Left colon (tissue), 2 donors: Measurements from ENCODE around the gene CYB5R3. TPM values are rescaled to one million over a fixed set of nuclear protein-coding genes. Genes with fewer than 3 reads are reported as not detected.
"Not testable (repeated sequence)": the region's sequence is repeated elsewhere in the genome, so short reads cannot be mapped to it uniquely, and the experiment has no call there.

ENCODE experiments used
- ATAC-seq: fragments of 200-7000 bp; cut with Tn5 transposase; one replicate; pipeline ENCODE4 v1.9.1; 2020; ENCODE audit warnings: mild to moderate bottlenecking, moderate library complexity
- DNase-seq, 2 donors: peaks; one replicate each; pipeline ENCODE4 v3.0.0-alpha.2; 2020
- intact Hi-C, 2 donors: fragments of 100-400 bp; cut with DNase I in 1 of 2; cut with micrococcal nuclease in 1 of 2; formaldehyde crosslinking; loops; one replicate each; pipeline versions ENCODE4 v1.11.2 to v1.14.0; 2022; cut with DNase I, micrococcal nuclease
- total RNA-seq, 2 donors: library from RNA; stranded (reverse); fragmentation: NEBNext Ultra II Directional; extraction: Animal tissue kit (Norgen Biotek cat#: 25700); gene quantifications; one replicate each; pipeline ENCODE4 v1.2.1, GENCODE V29; 2021
- donor health status: DM: no; HTN: no; CAD: no.
- donor health status: DM: yes; HTN: yes; CAD: no.

The CYB5R3 gene
- total RNA-seq, 2 donors from 2014 or later: 157 to 192 TPM

DNA sequence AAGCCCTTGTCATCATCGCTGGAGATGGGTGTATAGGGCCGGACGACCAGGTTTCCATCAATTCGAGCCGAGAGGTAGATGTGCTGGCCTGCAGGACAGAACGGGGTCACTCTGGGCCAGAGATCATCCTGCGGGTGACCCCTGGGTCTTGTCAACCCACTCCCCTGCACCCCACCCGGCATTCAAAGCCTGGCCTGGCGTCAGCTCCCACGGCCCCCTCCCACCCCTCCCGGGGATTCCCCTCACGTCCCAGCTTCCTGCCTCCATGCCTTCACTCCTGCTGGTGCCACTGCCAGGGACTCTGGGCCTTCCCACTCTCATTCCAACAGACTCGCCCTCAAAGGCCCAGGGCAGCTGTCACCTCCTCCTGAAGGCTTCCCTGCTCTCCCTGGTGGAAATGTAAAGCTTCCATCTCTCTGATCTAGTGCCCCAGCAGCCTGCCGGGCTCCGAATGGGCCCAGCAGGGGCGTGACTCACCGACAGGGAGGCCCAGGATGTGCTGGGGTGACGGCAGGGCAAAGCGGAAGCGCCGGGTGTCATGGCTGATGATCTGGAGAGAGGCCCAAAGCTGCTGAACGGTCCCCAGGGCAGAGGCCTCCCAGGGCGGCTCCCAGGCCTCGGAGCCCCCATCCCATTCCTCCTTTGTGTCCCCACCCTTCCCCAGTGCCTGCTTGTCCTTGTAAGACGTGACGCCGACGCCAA is 18.1 kb downstream of the CYB5R3 start:
- intact Hi-C loops: no loop called here
- no peak for DNase-seq
- no peak for ATAC-seq

- DNase-seq (no peak), ATAC-seq (no peak)
- intact Hi-C loops: no loop called here
Observed at GRCh38 chr22:42630211-42630610, 19.0 kb downstream of the CYB5R3 start.

GRCh38 chr22:42627981-42628380 is 21.2 kb downstream of the CYB5R3 start:
- DNase-seq: no peak
- ATAC-seq: no peak
- intact Hi-C loops: no loop called here

- intact Hi-C loops: no loop called here
- DNase-seq: no peak
- no peak for ATAC-seq
Observed at GRCh38 chr22:42626951-42627625, 22.1 kb downstream of the CYB5R3 start.

DNA sequence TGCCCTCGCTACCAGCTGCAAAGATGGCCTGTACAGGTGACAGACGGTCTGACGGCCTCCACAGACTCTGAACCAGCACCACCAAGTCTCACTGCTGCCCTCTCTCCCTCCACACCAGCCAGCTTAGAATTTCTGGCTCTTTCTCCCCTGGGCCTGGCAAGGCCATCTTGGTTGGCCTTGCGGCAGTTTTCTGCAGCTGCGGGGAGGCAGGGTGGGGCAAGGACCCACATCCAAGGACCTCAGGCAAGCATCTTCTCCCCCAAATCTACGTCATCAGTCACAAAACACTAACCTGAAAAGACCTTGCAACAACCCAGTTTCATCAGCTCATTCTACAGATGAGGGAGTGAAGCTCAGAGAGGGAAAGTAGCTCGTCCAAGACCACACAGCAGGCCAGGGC is 22.8 kb downstream of the CYB5R3 start:
- no peak for ATAC-seq
- DNase-seq: no peak
- intact Hi-C loops: no loop called here

GRCh38 chr22:42625416-42625815 is 23.8 kb downstream of the CYB5R3 start:
- no peak for ATAC-seq
- intact Hi-C loops: no loop called here

GRCh38 chr22:42624551-42625106 is 24.6 kb downstream of the CYB5R3 start:
- DNase-seq (no peak), ATAC-seq (no peak)
- intact Hi-C loops: no loop called here

More at GRCh38 chr22:42625416-42625815, 23.8 kb downstream of the CYB5R3 start:
- no peak for DNase-seq

DNA sequence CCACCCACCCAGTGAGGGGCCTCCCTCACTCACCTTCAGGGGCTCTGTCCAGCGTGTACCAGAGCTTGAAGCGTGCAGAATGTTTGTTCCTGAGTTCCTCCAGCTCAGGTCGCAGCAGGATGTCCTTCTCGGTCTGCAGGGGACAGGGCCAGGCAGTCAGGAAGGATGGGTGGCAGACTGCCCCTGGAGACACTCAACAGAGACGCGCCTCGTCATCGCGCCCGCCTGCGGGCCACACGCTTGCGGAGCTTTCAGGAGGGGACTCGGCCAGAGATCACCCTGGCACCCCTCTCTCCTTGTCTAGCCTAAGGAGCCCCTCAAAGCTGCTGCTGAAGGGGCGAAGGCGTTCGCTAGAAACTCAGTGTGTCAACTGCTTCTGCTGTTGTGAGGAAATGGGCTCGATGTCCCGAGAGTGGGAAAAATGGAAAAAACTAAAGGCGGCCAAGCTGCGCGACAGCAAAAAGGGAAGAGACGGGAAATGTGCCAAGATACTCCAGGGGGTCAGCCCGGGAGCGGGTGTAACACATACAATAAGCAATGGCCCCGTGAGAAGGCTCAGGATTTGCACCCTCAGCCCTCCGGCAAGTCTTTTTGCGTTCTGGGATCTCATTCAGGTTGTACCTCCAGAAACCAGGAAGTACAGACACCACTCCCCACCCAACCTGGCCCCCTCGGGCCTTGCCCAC is 25.3 kb downstream of the CYB5R3 start:
- intact Hi-C loops: no loop called here

DNA sequence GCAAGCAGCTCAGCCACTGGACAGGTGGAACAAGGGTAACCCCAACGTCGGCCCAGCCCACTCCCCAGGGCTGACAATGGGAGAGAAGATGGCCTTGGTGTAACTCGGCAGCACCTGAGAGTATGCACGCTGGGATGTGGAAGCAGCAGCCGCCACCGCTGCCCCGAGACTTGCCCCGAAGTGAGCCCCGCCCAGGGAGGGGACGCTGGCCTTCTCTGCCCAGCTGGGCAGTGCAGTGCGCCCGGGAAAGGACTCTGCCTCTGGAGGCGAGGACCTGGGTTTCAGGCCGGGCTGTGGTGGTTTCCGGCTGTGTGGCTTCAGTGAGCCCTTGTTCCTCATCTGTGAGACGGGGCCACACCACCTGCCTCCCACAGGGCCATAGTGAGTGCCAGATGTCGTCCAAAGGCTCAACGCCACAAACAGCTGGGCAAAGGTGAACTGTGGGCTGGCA is 25.9 kb downstream of the CYB5R3 start:
- DNase-seq (peak; percentile 63 to 65), ATAC-seq (peak; percentile 31)
- intact Hi-C loops: no loop called here

More for the DNA sequence above, 25.3 kb downstream of the CYB5R3 start:
- DNase-seq: peak in 1 of 2 donors; percentile 33
- ATAC-seq: no peak

DNA sequence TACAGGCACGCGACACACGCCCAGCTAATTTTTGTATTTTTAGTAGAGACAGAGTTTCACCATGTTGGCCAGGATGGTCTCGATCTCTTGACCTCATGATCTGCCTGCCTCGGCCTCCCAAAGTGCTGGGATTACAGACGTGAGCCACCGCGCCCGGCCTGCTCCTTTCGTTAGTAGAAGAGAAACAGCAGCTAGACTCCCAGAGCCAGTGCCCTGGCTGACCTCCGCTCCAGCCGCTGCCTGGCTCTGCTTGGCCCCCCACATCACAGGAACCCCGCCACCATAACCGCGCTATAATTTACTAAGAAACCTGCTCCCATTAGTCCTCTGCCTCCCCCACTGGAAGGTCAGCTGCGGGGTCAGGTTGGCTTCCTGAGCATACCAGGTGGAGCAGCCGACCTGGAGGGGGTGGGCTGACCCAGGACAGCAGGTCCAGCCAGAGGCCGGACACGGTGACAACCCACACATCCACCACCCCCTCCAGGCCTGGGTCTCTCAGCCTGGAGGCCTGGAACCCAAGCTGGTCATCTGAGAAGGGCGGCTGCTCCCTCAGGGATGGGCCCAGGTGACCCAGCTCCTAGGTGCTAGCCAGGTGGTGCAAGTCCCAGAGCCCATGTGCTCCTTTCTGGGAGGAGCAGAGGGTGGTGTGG is 27.0 kb downstream of the CYB5R3 start:
- intact Hi-C loops: no loop called here
- no peak for DNase-seq

GRCh38 chr22:42621505-42622002 is 27.6 kb downstream of the CYB5R3 start:
- DNase-seq (peak; percentile 74 to 79), ATAC-seq (peak; percentile 65)
- intact Hi-C loops: no loop called here

More for the DNA sequence above, 27.0 kb downstream of the CYB5R3 start:
- no peak for ATAC-seq

- DNase-seq: no peak
- intact Hi-C loops: no loop called here
- no peak for ATAC-seq
Observed at GRCh38 chr22:42620084-42620483, 29.1 kb downstream of the CYB5R3 start.

GRCh38 chr22:42619261-42620063 is 29.7 kb downstream of the CYB5R3 start:
- intact Hi-C loops: no loop called here
- DNase-seq (no peak), ATAC-seq (no peak)

DNA sequence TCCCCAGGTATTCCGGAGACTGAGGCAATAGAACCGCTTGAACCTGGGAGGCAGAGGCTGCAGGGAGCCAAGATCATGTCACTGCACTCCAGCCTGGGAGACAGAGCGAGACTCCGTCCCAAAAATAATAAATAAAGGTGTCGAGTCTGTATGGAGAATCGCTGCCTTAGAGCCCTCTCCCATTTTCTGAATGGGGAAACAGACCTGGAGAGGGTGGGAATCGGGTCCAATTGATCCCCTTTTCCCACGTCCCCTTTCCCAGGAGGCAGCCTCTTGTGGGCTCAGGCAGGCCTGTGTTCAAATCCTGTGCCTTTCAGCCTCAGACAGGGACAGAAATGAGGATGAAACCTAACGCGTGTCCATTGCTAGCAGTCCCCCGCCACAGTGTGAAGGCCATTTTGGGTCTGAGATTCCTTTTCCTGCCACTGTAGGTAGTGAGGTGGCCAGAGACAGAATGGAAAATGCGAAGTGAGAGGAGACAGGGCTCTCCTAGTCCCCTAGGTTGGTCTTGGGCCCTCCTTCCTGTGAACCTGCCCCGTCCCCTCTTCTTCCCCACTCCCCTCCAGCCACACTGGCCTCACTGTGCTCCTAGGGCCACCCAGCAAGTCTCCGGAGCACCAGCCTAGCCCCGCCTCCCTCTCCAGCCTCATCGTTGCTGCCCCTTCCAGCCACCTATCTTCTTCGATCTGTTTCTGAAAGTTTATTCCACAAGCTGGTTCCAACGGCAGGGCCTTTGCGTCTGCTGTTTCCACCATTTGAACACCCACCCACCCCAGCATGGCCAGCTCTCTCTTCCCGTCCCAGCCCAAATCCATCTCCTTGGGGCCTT is 31.8 kb downstream of the CYB5R3 start:
- DNase-seq (no peak), ATAC-seq (no peak)
- intact Hi-C loops: no loop called here

DNA sequence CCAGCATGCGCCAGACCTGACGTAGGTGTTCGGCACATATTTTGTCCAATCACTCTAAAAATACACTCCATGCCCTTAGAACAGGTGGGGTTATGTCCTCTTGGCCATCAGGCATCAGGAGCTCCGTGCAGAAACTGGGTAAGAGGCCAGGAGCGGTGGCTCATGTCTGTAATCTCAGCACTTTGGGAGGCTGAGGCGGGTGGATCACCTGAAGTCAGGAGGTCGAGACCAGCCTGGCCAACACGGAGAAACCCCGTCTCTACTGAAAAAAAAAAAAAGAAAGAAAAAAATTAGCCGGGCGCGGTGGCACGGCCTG is 33.4 kb downstream of the CYB5R3 start:
- DNase-seq (peak; percentile 30 to 61), ATAC-seq (peak; percentile 6)
- intact Hi-C loops: not testable (repeated sequence)

DNA sequence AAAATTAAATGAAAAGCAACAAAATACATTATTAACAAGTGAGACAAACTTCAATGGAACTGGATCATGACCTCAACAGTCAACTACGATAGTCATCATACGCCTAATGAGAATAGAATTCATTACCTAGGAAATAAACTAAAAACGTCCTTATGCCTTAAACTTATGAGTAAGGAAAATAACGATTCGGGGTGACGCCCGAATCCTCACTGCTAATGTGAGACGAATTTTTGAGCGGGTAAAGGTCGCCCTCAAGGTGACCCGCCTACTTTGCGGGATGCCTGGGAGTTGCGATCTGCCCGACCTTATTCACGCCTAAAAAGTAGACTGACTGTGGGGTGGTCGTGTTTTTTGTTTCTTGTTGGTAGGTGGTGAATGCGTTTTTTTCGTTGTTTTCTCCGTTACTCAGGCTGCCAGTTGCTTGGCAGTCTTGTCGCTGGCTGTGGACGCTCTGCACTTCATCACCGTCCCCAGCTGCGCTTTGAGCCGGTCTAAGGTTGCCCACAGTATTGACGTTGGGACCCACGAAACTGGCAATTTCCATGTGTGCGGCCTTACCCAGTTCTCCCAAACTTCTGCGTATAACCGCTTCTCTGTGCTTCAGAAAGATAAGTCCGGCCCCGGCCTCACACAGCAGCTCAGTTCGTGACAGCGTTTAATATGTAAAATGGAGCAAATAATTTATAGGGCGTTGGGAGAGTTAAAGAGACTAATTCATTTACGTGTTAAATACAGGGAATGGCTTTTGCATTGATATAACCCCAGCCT is 33.9 kb downstream of the CYB5R3 start:
- ATAC-seq (peak; percentile 66), DNase-seq (peak; percentile 87 to 93)
- intact Hi-C loops: no loop called here
